HUES6 (cell line): Measurements from ENCODE around the gene EML6.

Experiments used
- H3K27ac ChIP-seq: 2 replicates; pipeline ENCODE4 v1.7.0; 2013; ENCODE audit warnings: low read depth, mild to moderate bottlenecking, low read length, inconsistent platforms
- H3K27me3 ChIP-seq: 2 replicates; pipeline ENCODE4 v1.6.1; 2013; ENCODE audit warnings: low read length; ENCODE audit not compliant: control insufficient read depth, insufficient read depth
- H3K36me3 ChIP-seq: 2 replicates; pipeline ENCODE4 v1.6.1; 2013; ENCODE audit warnings: low read length; ENCODE audit not compliant: control insufficient read depth, insufficient read depth
- H3K4me1 ChIP-seq: 2 replicates; pipeline ENCODE4 v1.6.1; 2013; ENCODE audit warnings: low read length; ENCODE audit not compliant: control insufficient read depth, insufficient read depth
- H3K4me3 ChIP-seq: 2 replicates; pipeline ENCODE4 v1.5.1; 2013; ENCODE audit warnings: low read depth, low read length
- H3K9ac ChIP-seq: one replicate; pipeline ENCODE4 v1.6.1; 2013; ENCODE audit warnings: mild to moderate bottlenecking, low read length
- H3K9me3 ChIP-seq: 2 replicates; pipeline ENCODE4 v1.6.1; 2013; ENCODE audit warnings: low read depth, low read length; ENCODE audit not compliant: control insufficient read depth, insufficient read depth

Gene EML6

GRCh38 chr2:54850171-54851122 is 127.0 kb downstream of the EML6 start:
- H3K36me3 ChIP-seq, result no peaks in the 10 kb centered on the region
- H3K9ac ChIP-seq, result no peak overlapping the region
- no peak overlapping the region for H3K27ac ChIP-seq
- H3K4me3 ChIP-seq, result no peak overlapping the region
- no peaks in the 10 kb centered on the region for H3K27me3 ChIP-seq
- H3K9me3 ChIP-seq, result no peaks in the 10 kb centered on the region
- H3K4me1 ChIP-seq, result no peaks in the 10 kb centered on the region

- no peaks in the 10 kb centered on the region for H3K4me1 ChIP-seq
- no peak overlapping the region for H3K4me3 ChIP-seq
- H3K36me3 ChIP-seq, result no peaks in the 10 kb centered on the region
- no peaks in the 10 kb centered on the region for H3K27me3 ChIP-seq
- no peaks in the 10 kb centered on the region for H3K9me3 ChIP-seq
- no peak overlapping the region for H3K27ac ChIP-seq
- H3K9ac ChIP-seq, result no peak overlapping the region
These were observed 130.3 kb downstream of the EML6 start for GRCh38 chr2:54853616-54854310.

GRCh38 chr2:54855434-54855833 is 132.0 kb downstream of the EML6 start:
- Histone ChIP-seq H3K9ac (no peak overlapping the region), H3K4me3 (no peak overlapping the region), H3K9me3 (no peaks in the 10 kb centered on the region), H3K36me3 (no peaks in the 10 kb centered on the region), H3K4me1 (no peaks in the 10 kb centered on the region; the same call in 1 of the 2 replicates), H3K27ac (no peak overlapping the region), H3K27me3 (no peaks in the 10 kb centered on the region)

- Histone ChIP-seq H3K9me3 (no peaks in the 10 kb centered on the region), H3K36me3 (no peaks in the 10 kb centered on the region), H3K9ac (no peak overlapping the region)
These were observed 134.7 kb downstream of the EML6 start for GRCh38 chr2:54858021-54858681.

GRCh38 chr2:54859416-54859815 is 136.0 kb downstream of the EML6 start:
- Histone ChIP-seq H3K4me3 (no peak overlapping the region), H3K27me3 (no peaks in the 10 kb centered on the region), H3K9ac (no peak overlapping the region), H3K36me3 (no peaks in the 10 kb centered on the region), H3K27ac (no peak overlapping the region), H3K4me1 (no peaks in the 10 kb centered on the region; the same call in 1 of the 2 replicates), H3K9me3 (no peaks in the 10 kb centered on the region)

More at GRCh38 chr2:54858021-54858681, 134.7 kb downstream of the EML6 start:
- Histone ChIP-seq H3K4me1 (no peaks in the 10 kb centered on the region; the same call in 1 of the 2 replicates), H3K4me3 (no peak overlapping the region), H3K27me3 (no peaks in the 10 kb centered on the region), H3K27ac (no peak overlapping the region)

GRCh38 chr2:54859997-54860701 is 136.7 kb downstream of the EML6 start:
- Histone ChIP-seq H3K27me3 (no peaks in the 10 kb centered on the region), H3K9ac (no peak overlapping the region), H3K27ac (no peak overlapping the region), H3K9me3 (no peaks in the 10 kb centered on the region), H3K4me3 (no peak overlapping the region), H3K36me3 (no peaks in the 10 kb centered on the region), H3K4me1 (no peaks in the 10 kb centered on the region; the same call in 1 of the 2 replicates)

GRCh38 chr2:54862229-54862628 is 138.8 kb downstream of the EML6 start:
- Histone ChIP-seq H3K36me3 (no peaks in the 10 kb centered on the region), H3K4me3 (no peak overlapping the region), H3K9me3 (no peaks in the 10 kb centered on the region), H3K4me1 (no peaks in the 10 kb centered on the region; the same call in 1 of the 2 replicates), H3K9ac (no peak overlapping the region), H3K27ac (no peak overlapping the region), H3K27me3 (no peaks in the 10 kb centered on the region)

GRCh38 chr2:54862742-54863141 is 139.3 kb downstream of the EML6 start:
- no peaks in the 10 kb centered on the region for H3K27me3 ChIP-seq
- H3K36me3 ChIP-seq, result no peaks in the 10 kb centered on the region
- no peaks in the 10 kb centered on the region for H3K9me3 ChIP-seq
- H3K4me3 ChIP-seq, result no peak overlapping the region
- no peak overlapping the region for H3K9ac ChIP-seq
- H3K4me1 ChIP-seq, result no peaks in the 10 kb centered on the region; the same call in 1 of the 2 replicates
- no peak overlapping the region for H3K27ac ChIP-seq

GRCh38 chr2:54863660-54864059 is 140.2 kb downstream of the EML6 start:
- H3K36me3 ChIP-seq, result no peaks in the 10 kb centered on the region
- H3K4me3 ChIP-seq, result no peak overlapping the region
- no peaks in the 10 kb centered on the region for H3K27me3 ChIP-seq
- no peak overlapping the region for H3K27ac ChIP-seq
- no peak overlapping the region for H3K9ac ChIP-seq
- H3K4me1 ChIP-seq, result no peaks in the 10 kb centered on the region; the same call in 1 of the 2 replicates
- H3K9me3 ChIP-seq, result no peaks in the 10 kb centered on the region

- H3K4me3 ChIP-seq, result no peak overlapping the region
- H3K27me3 ChIP-seq, result no peaks in the 10 kb centered on the region
- no peak overlapping the region for H3K27ac ChIP-seq
- H3K36me3 ChIP-seq, result no peaks in the 10 kb centered on the region
- H3K9ac ChIP-seq, result no peak overlapping the region
- H3K4me1 ChIP-seq, result no peaks in the 10 kb centered on the region; the same call in 1 of the 2 replicates
- no peaks in the 10 kb centered on the region for H3K9me3 ChIP-seq
These were observed 140.6 kb downstream of the EML6 start for GRCh38 chr2:54864096-54864495.
